Activated naive CD8-positive, alpha-beta T cell treated with anti-CD3 and anti-CD28 coated beads, Interleukin-2, amount 50 U/mL, for 16 hours (primary cell): ENCODE measurements around the gene ACKR3.

Experiments used
- DNase-seq: peaks from one replicate; pipeline ENCODE4 v3.0.0-alpha.2; 2020; ENCODE audit warnings: low read depth, low spot score

The ACKR3 gene

GRCh38 chr2:236628981-236629605, 59.5 kb downstream of the ACKR3 start:
- no peak for DNase-seq

GRCh38 chr2:236629961-236630872, 60.6 kb downstream of the ACKR3 start:
- DNase-seq, result no peak

GRCh38 chr2:236631281-236631855, 61.7 kb downstream of the ACKR3 start:
- no peak for DNase-seq

GRCh38 chr2:236631856-236632291, 62.2 kb downstream of the ACKR3 start:
- DNase-seq, result no peak
